NCI-H526 (cell line): ENCODE data around the gene RPL3.

Experiments
- DNase-seq, 2 experiments: peaks; one replicate each; lab custom pipeline; 2025; lab: John Stamatoyannopoulos, UW

Gene RPL3

DNA sequence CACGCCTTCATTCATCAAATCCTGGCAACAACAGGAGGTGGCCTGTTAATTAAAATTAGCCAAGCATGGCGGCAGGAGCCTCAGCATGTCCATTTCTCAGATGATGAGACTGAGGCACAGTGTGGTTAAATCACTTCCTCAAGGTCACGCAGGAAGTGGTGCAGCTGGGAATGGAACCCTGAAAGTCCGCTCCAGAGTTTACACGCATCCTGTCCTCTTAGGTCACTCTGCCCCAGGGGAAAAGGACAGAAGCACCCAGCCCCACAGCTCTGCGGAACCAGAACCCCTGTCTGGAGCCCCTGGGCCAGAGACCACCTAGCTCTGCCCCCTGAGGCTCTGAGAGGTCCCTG lies 19.6 kb downstream of the RPL3 start:
- no peak for DNase-seq

- DNase-seq = no peak
These were observed 21.0 kb downstream of the RPL3 start for GRCh38 chr22:39298241-39298987.

GRCh38 chr22:39297490-39298240 lies 21.8 kb downstream of the RPL3 start:
- DNase-seq = peak in 1 of 2 experiments; percentile 65

DNA sequence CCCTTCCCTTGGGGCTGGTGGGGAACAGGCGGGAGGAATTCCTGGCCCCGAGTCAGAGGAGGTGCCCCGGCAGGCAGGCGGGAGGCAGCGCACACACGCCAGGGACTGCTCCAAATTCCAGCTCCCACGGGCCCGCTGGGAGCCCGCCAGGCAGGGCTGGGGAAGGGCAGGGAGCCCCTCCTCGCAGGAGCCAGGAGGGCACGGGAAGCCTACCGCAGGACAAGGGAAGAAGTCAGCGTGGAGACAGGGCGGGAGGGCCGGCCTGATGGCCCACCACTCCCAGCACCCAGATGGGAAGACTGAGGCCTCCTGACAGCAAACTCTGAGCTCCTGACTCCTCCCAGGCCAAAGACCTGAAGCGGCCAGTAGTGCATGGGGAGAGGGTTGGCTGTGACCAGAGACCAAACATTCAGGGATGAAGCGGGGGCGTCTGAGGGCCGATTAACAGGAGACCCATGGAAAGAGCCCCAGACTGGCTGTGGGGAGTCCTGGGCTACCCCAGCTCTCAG lies 22.4 kb downstream of the RPL3 start:
- DNase-seq = no peak

DNA sequence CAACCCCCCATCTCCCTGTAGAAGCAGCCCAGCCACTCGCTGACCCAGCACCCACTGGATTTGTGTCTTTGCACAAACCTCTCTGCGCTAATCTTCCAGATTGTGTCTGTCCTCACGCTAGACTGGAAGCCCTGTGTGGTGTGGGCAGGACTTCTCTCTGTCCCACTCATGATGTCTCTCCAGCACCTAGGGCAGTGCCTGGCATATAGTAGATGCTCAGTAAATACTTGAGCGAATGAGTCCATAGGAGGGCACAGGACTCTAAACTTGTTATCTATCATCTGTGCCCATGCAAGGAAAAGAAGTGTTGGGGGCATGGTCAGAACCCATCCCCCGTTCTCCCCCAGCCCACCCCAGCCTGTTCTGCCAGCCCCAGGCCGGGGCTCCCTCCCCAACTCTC lies 22.9 kb downstream of the RPL3 start:
- no peak for DNase-seq

DNA sequence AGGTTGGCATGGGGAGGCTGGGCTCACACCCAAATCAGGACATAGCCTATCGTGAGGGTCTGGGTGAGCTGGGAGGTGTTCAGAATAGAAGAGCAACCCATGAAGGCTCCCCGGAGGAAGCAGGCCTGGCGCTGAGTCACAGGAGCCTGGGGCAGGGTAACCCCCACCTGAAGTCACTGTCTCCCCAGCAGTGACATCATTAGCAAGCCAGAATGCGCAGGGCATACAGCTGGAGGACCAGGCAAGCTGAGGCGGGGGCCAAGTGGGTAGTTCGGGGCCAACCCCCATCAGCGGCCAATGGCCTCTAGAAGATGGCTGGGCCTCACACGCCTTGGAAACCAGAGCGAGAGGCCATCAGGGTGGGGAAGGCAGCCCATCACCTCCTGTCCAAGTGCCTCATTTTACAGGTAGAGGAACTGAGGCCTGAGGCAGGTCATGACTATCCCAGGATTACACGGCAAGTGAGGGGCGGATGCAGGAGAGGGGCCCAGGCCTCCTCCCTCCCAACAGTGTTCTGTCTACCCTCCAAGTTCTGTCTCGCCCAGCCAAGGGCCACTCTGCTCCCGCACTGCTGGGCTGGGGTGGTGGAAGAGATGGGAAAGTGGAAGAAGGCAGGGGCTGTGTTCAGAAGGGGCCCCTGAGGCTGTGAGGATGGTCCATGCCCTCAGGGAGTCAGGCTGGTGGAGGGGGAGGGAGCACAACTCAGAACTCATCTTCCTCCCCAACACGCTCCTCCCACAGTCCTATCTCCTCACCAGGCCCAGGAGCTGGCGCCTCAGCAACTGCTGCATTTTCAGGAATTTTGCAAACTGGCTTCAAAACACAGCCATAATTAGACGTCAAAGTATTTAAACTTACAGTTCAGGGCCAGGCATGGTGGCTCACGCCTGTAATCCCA lies 24.6 kb downstream of the RPL3 start:
- no peak for DNase-seq

- DNase-seq = no peak
These were observed 25.6 kb downstream of the RPL3 start for GRCh38 chr22:39293766-39294368.

GRCh38 chr22:39292561-39293074 lies 26.8 kb downstream of the RPL3 start:
- no peak for DNase-seq

GRCh38 chr22:39292031-39292462 lies 27.4 kb downstream of the RPL3 start:
- DNase-seq = no peak

- no peak for DNase-seq
These were observed 27.9 kb downstream of the RPL3 start for GRCh38 chr22:39291523-39291922.

DNA sequence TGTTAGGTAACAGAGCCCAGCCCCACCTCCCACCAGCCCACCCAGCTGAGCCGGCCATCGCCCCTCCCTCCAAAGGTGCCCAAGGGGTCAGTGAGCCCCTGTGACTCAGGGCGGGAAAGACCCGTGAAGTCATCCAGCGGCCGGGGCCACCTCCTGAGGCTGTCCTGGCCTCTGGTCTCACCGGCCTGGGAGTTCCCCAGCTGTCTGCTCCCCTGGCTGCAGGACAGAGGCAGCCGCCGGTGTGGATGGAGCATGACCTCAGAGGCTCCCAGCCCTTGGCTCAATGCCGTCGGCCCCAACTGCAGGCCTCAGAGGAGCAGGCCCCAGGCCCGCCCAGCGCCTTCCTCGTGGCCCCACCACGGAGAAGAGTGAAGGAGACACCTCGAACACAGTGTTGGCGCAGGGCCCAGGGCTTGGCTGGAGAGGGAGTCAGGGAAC lies 28.7 kb downstream of the RPL3 start:
- no peak for DNase-seq

DNA sequence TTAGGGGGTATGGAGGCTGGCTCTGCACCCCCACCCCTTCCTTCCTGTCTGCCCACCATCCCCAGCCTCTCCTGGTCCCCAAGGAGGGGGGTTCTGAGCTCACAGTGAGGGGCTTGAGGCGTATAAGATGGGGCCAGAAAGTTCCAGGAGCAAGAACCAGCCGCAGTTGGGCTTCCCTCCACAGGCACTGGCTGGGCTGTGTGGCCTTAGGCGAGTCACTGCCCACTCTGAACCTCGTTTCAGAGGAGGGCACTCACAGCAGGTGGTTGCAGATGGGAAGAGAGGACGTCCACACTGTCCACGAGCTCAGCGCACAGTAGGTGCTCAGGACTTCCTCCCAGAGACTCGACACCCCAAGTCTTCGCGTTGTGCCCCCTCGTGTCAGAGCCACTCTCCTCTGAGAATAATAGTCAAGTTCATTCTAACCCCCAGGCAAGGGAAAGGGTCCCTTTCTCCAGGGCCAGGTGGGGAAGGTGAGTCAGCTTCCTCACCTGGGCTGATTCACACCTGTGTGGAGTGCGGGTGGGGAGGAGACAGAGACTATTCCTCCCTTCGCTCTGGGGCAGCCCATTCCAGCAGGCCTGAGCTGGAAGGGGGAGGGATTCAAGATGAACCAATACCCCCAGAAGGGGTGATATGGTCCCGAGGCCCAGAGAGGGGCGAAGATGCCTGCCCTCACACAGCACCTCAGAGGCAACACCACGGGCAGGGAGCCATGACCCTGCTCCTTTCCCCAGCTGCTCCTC lies 29.3 kb downstream of the RPL3 start:
- no peak for DNase-seq

- DNase-seq = no peak
These were observed 29.9 kb downstream of the RPL3 start for GRCh38 chr22:39289533-39289932.

DNA sequence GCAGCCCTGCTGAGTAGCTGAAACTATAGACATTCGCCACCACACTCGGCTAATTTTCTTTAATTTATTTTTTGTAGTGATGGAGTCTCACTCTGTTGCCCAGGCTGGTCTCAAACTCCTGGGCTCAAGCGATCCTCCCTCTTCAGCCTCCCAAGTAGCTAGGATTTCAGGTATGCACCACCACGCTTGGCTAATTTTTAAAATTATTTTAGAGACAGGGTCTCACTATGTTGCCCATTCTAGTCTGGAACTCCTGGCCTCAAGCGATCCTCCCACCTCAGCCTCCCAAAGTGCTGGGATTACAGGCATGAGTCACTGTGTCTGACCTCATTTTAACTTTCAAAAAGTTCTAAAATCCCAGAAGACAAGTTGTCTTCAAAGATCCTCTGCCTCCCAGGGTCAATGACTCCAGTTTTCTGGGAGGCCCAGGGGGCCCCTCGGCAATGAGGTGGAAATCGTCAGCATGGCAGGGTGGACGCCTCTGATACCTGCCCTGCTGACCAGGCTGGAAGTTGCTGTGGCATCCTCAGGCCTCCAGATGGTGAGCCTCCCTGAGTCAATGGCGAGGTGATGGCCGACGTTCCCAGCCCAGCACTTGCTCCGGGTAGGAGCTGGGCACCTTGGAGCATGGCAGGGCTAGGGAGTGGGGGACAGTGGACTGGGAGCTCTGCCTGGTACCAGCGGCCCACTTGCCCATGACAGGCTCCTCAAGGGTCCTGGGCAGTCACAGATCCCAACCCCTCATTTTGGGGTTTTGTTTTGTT lies 31.1 kb downstream of the RPL3 start:
- DNase-seq = no peak

GRCh38 chr22:39287076-39287725 lies 32.2 kb downstream of the RPL3 start:
- DNase-seq = no peak

- no peak for DNase-seq
These were observed 34.4 kb downstream of the RPL3 start for GRCh38 chr22:39284983-39285382.

DNA sequence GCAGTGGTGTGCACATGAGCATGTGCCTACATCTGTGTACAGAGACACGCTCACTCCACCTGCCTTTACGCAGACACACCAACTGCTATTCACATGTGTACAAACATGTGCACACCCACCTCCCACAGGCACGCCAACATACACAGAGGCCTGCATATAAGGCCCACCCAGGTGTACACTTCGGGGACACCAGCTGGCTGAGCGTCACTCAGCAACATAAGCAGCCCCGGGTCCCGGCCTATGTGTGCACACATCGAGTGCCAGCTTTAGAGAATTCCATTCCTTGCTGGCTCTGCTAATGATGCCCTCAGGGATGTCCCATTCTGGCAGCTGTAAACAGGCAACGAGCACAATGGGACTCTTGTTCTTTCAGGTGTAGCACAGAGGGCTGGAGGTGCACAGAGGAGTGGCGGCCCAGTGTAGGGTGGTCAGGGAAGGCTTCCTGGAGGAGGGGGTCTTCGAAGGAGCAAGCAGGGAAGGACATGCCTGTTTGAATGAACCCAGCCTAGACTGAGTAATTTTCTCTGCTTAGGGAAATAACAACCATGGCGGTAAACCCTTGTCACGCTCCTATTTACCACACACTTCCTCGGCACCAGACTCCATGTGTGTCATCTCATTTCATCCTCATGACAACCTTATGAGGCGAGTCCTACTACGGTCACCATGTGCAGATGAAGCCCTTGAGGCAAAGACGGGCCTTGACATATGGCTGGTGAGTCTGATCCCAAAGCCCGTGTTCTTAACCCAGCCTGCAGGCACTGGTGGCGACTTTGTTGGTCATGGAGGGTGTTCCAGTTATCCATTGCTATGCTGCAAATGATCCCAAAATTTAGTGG lies 35.1 kb downstream of the RPL3 start:
- peak; percentile 73 to 75 for DNase-seq

DNA sequence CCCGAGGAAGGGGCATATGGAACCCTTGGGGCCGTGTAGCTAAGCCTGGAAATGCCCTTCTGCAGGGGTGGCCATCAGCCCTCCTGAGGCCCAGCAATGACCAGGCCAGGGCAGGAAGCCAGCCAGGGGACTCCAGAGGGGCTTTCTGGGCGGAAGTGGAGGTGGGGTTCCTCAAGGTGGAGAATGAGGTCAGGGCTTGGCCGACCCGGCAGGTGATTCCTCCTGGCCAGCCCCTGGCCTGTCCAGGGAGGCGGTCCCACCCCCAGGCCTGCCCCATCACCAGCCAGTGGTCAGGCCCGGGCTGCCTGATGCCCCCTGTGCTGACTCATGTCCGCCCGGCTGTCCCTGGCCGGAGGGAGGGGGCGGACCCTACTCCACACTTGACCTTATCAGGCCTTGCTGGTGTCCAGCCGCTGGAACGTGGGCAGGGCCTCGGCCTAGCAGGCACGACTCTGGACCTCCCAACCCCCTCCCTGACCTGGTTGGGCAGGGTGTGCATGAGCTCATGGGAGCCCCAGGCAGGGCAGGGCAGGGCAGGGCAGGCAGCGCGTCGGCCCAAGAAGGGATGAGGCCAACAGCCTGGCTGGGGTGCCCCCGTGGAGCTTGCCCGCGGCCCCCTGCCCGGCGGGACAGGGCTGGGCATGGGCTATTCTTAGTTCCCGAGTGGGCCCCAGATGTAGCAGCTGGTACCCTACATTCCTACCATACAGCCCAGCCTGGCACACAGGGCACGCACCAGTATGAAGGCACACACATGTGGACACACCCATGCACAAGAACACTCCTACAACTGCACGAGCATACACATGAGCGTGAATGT lies 35.9 kb downstream of the RPL3 start:
- DNase-seq = no peak
